ENCODE data around the gene CAMTA1. TPM values are rescaled to one million over a fixed set of nuclear protein-coding genes. Genes with fewer than 3 reads are reported as not detected.

CAMTA1 gene
- polyA plus RNA-seq, 1 donor (not counting 4 experiments of a cell fraction or from before 2014, with no cell fraction given) = 51.4 TPM

DNA sequence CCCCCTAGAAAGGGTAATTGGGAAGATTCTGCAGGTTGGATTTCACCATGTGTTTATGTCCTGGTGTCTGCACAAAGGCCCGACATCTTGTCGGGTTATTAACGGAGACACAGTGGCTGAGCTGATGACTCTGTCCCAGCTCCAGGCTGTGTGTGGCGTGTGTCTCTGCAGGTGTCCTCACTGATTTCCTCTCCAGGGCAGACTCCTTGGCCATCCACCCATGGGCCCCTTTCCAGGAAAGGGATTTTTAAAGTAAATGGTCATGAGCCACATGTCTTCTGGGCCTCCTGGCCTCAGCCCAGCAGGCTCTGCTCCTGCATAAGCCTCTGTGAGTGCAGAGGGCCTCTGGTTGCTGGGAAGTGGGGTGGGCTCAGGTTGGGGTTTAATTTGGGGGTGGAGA is 567.1 kb downstream of the CAMTA1 start:
- Histone ChIP-seq H2AFZ (ENCODE audit: control insufficient read depth, low read length) (no peak overlapping the region), H3K9ac (ENCODE audit: control insufficient read depth, extremely low read depth, insufficient read depth, low read length) (no peak overlapping the region), H3K9me1 (ENCODE audit: control insufficient read depth, extremely low read depth, insufficient read depth, low read length) (no peaks in the 10 kb centered on the region), H3K27ac (ENCODE audit: control insufficient read depth, insufficient read depth, low read length) (no peak overlapping the region), H3K9me3 (ENCODE audit: control insufficient read depth, low read depth, low read length) (no peaks in the 10 kb centered on the region), H3K27me3 (ENCODE audit: control insufficient read depth, extremely low read depth, insufficient read depth, low read length) (peaks cover 11% of the 10 kb centered on the region), H3K4me2 (ENCODE audit: control insufficient read depth, extremely low read depth, insufficient read depth, low read depth, low read length) (no peak overlapping the region), H3K4me3 (ENCODE audit: control insufficient read depth in 2 of 3, extremely low read depth in 1 of 3, insufficient read depth in 2 of 3, low read depth in 1 of 3, low read length in 3 of 3) (no peak overlapping the region), H4K20me1 (ENCODE audit: control insufficient read depth, extremely low read depth, insufficient read depth, low read length) (no peaks in the 10 kb centered on the region), H3K4me1 (ENCODE audit: control insufficient read depth, extremely low read depth, insufficient read depth, low read length) (no peaks in the 10 kb centered on the region), H3K36me3 (ENCODE audit: control insufficient read depth in 2 of 2, extremely low read depth in 1 of 2, insufficient read depth in 2 of 2, low read length in 2 of 2) (no peaks in the 10 kb centered on the region), H3K79me2 (ENCODE audit: control insufficient read depth, insufficient read depth, low read length) (no peaks in the 10 kb centered on the region)
- FAIRE-seq (no peak), DNase-seq (ENCODE audit: low read depth, low spot score) (no peak)
- dilution Hi-C loops (cut with MboI; ENCODE audit: extremely low pct_ligation_motif_present, low sequenced_read_pairs) = no loop called here
- TF ChIP-seq, protein P1, sequence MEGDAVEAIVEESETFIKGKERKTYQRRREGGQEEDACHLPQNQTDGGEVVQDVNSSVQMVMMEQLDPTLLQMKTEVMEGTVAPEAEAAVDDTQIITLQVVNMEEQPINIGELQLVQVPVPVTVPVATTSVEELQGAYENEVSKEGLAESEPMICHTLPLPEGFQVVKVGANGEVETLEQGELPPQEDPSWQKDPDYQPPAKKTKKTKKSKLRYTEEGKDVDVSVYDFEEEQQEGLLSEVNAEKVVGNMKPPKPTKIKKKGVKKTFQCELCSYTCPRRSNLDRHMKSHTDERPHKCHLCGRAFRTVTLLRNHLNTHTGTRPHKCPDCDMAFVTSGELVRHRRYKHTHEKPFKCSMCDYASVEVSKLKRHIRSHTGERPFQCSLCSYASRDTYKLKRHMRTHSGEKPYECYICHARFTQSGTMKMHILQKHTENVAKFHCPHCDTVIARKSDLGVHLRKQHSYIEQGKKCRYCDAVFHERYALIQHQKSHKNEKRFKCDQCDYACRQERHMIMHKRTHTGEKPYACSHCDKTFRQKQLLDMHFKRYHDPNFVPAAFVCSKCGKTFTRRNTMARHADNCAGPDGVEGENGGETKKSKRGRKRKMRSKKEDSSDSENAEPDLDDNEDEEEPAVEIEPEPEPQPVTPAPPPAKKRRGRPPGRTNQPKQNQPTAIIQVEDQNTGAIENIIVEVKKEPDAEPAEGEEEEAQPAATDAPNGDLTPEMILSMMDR (optimal IDR thresholded peaks at IDR 0.05 in 1 of 3, IDR thresholded peaks at IDR 0.05 in 1 of 3, conservative IDR thresholded peaks at IDR 0.05 in 1 of 3; ENCODE audit: extremely low read depth in 1 of 3, insufficient read depth in 2 of 3, low read length in 3 of 3) = no peak
- TF ChIP-seq EZH2 (IDR thresholded peaks at IDR 0.05; ENCODE audit: low read length) = no peak

DNA sequence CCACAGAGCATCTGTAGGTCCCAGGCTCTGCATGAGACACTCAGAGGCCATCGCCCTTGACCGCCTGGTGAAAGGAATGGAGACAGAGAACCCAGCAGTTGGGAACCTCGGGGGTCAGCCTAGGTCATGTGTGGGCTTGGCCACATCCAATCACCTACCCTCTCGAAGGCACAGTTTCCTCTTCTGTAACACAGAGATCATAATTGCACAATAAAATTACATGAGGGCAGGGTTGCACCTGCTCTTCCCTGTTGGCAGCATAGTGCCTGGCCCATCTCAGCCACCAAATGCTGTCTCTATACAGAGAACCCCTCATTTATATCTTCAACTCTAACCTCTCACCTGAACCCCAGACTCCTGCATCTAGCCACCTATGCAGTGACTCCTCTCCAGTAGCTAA is 567.7 kb downstream of the CAMTA1 start:
- dilution Hi-C loops (cut with MboI; ENCODE audit: extremely low pct_ligation_motif_present, low sequenced_read_pairs) = no loop called here
- H3K27me3 ChIP-seq (ENCODE audit: control insufficient read depth, extremely low read depth, insufficient read depth, low read length) = peaks cover 11% of the 10 kb centered on the region

More for the DNA sequence above, 567.7 kb downstream of the CAMTA1 start:
- Histone ChIP-seq H3K4me3 (ENCODE audit: control insufficient read depth in 2 of 3, extremely low read depth in 1 of 3, insufficient read depth in 2 of 3, low read depth in 1 of 3, low read length in 3 of 3) (no peak overlapping the region), H3K4me2 (ENCODE audit: control insufficient read depth, extremely low read depth, insufficient read depth, low read depth, low read length) (no peak overlapping the region), H3K9ac (ENCODE audit: control insufficient read depth, extremely low read depth, insufficient read depth, low read length) (no peak overlapping the region), H3K9me3 (ENCODE audit: control insufficient read depth, low read depth, low read length) (no peaks in the 10 kb centered on the region), H3K79me2 (ENCODE audit: control insufficient read depth, insufficient read depth, low read length) (no peaks in the 10 kb centered on the region), H3K9me1 (ENCODE audit: control insufficient read depth, extremely low read depth, insufficient read depth, low read length) (no peaks in the 10 kb centered on the region), H3K27ac (ENCODE audit: control insufficient read depth, insufficient read depth, low read length) (no peak overlapping the region), H4K20me1 (ENCODE audit: control insufficient read depth, extremely low read depth, insufficient read depth, low read length) (no peaks in the 10 kb centered on the region), H3K4me1 (ENCODE audit: control insufficient read depth, extremely low read depth, insufficient read depth, low read length) (peaks cover under 1% of the 10 kb centered on the region), H3K36me3 (ENCODE audit: control insufficient read depth in 2 of 2, extremely low read depth in 1 of 2, insufficient read depth in 2 of 2, low read length in 2 of 2) (no peaks in the 10 kb centered on the region), H2AFZ (ENCODE audit: control insufficient read depth, low read length) (no peak overlapping the region)
- DNase-seq (ENCODE audit: low read depth, low spot score) (no peak), FAIRE-seq (no peak)
- TF ChIP-seq, protein P1 (optimal IDR thresholded peaks at IDR 0.05 in 1 of 3, IDR thresholded peaks at IDR 0.05 in 1 of 3, conservative IDR thresholded peaks at IDR 0.05 in 1 of 3; ENCODE audit: extremely low read depth in 1 of 3, insufficient read depth in 2 of 3, low read length in 3 of 3) = no peak
- no peak for TF ChIP-seq EZH2 (IDR thresholded peaks at IDR 0.05; ENCODE audit: low read length)

All from keratinocyte (primary cell).